HepG2 (cell line): ENCODE data around the gene RGS11. TPM values are rescaled to one million over a fixed set of nuclear protein-coding genes. Genes with fewer than 3 reads are reported as not detected.

Source experiments
- ATAC-seq: fragments of 200-7000 bp; cut with Tn5 transposase; 3 replicates; pipeline ENCODE4 v1.9.1; 2020; ENCODE audit warnings: mild to moderate bottlenecking, moderate library complexity
- BruUV-seq: library from RNA; stranded (reverse); fragments of 400-500 nt; replicated peaks from 2 replicates; lab custom pipeline; 2021; lab: Mats Ljungman, UMichigan
- CTCF ChIA-PET: fragments of 300-600 bp; formaldehyde crosslinking; extraction: SDS; loops from one replicate; lab custom pipeline; 2021; ENCODE audit warnings: low total read pairs, inconsistent platforms, low intra/inter-chr PET ratio; lab: Yijun Ruan, JAX
- POLR2A ChIA-PET: fragments of 350-600 bp; sonication (Branson Sonifier 250); formaldehyde crosslinking; loops from one replicate; lab custom pipeline; 2020; ENCODE audit warnings: antibody characterized with exemption, inconsistent platforms; lab: Yijun Ruan, JAX
- DNase-seq: peaks from one replicate; pipeline ENCODE4 v3.0.0-alpha.2; 2015; ENCODE audit warnings: low spot score
- FAIRE-seq: peaks from 3 replicates; lab custom pipeline; 2011; peaks lifted over from hg19 to GRCh38; lab: Jason Lieb, UNC
- H2AFZ ChIP-seq: one replicate; pipeline ENCODE4 v1.6.1; 2011; ENCODE audit warnings: low read length, inconsistent platforms
- H3K27ac ChIP-seq: fragments of 300-600 bp; 3 replicates; pipeline ENCODE4 v1.8.0; 2011; ENCODE audit warnings: mixed run types, mild to moderate bottlenecking, mixed read lengths, low read length, inconsistent platforms; ENCODE audit not compliant: insufficient read depth; ENCODE audit errors: extremely low read length
- H3K27me3 ChIP-seq, 2 experiments: fragments of 200-600 bp in 1 of 2; 2 replicates in 1 of 2; 3 replicates in 1 of 2; pipeline versions ENCODE4 v1.6.0 to v1.8.0; 2011; ENCODE audit warnings: low read length in 2 of 2, mild to moderate bottlenecking in 2 of 2, moderate library complexity in 2 of 2, inconsistent platforms in 1 of 2; ENCODE audit not compliant: insufficient read depth in 2 of 2, control insufficient read depth in 1 of 2
- H3K36me3 ChIP-seq, 2 experiments: fragments of 200-600 bp in 1 of 2; replicated peaks in 1 of 2; 2 replicates in 1 of 2; 3 replicates in 1 of 2; pipeline versions ENCODE4 v1.5.1 to v1.8.0; 2011; ENCODE audit warnings: low read length in 2 of 2, inconsistent platforms in 1 of 2; ENCODE audit not compliant: insufficient read depth in 2 of 2, control insufficient read depth in 1 of 2
- H3K4me1 ChIP-seq: 2 replicates; pipeline ENCODE4 v1.5.1; 2012; ENCODE audit warnings: low read length, inconsistent platforms; ENCODE audit not compliant: insufficient read depth
- H3K4me2 ChIP-seq: 2 replicates; pipeline ENCODE4 v1.6.0; 2011; ENCODE audit warnings: low read depth, low read length, inconsistent platforms
- H3K4me3 ChIP-seq, 3 experiments: fragments of 200-600 bp in 1 of 3; sonication (generic), shearing (Covaris generic) in 1 of 3; replicated peaks in 1 of 3; 2 replicates each; pipeline ENCODE4 v1.5.1; 2011 to 2016; ENCODE audit warnings: low read length in 3 of 3, inconsistent platforms in 2 of 3, low read depth in 2 of 3, mild to moderate bottlenecking in 2 of 3, control low read depth in 1 of 3, mixed read lengths in 1 of 3; ENCODE audit not compliant: insufficient read depth in 1 of 3
- H3K79me2 ChIP-seq: one replicate; pipeline ENCODE4 v1.6.1; 2011; ENCODE audit warnings: low read length, inconsistent platforms; ENCODE audit not compliant: insufficient read depth
- H3K9ac ChIP-seq: 2 replicates; pipeline ENCODE4 v1.6.0; 2011; ENCODE audit warnings: mild to moderate bottlenecking, low read depth, low read length, inconsistent platforms; ENCODE audit not compliant: insufficient read depth
- H3K9me3 ChIP-seq: 2 replicates; pipeline ENCODE4 v1.5.1; 2012; ENCODE audit warnings: mild to moderate bottlenecking, low read length
- H4K20me1 ChIP-seq: 2 replicates; pipeline ENCODE4 v1.6.0; 2011; ENCODE audit warnings: inconsistent platforms, mild to moderate bottlenecking, low read length, moderate library complexity; ENCODE audit not compliant: insufficient read depth
- CENPT ChIP-seq: sonication (generic); formaldehyde crosslinking; IDR thresholded peaks from 2 replicates; pipeline ENCODE4 v1.8.0; 2022; ENCODE audit warnings: low read depth, mild to moderate bottlenecking, moderate library complexity, missing genetic modification reagents
- ETV5 ChIP-seq: IDR thresholded peaks from 2 replicates; pipeline ENCODE4 v1.6.1; 2018; ENCODE audit warnings: missing biosample characterization, missing genetic modification reagents, inconsistent platforms, borderline replicate concordance
- GRHL1 ChIP-seq: sonication (generic); formaldehyde crosslinking; conservative IDR thresholded peaks from 2 replicates; pipeline ENCODE4 v1.8.0; 2022; ENCODE audit warnings: missing genetic modification reagents
- HCFC1 ChIP-seq: fragments of 150-350 bp; IDR thresholded peaks from 2 replicates; pipeline ENCODE4 v1.6.1; 2014; ENCODE audit warnings: low read depth, low read length
- JARID2 ChIP-seq: sonication (generic); formaldehyde crosslinking; IDR thresholded peaks from 2 replicates; pipeline ENCODE4 v1.8.1; 2023; ENCODE audit warnings: missing genetic modification reagents, inconsistent platforms; ENCODE audit not compliant: insufficient replicate concordance
- KDM6A ChIP-seq: IDR thresholded peaks from 2 replicates; pipeline ENCODE4 v1.6.1; 2016; ENCODE audit warnings: low read depth
- MLXIP ChIP-seq: sonication (generic); formaldehyde crosslinking; IDR thresholded peaks from 2 replicates; pipeline ENCODE4 v1.9.0; 2021; ENCODE audit warnings: missing genetic modification reagents, borderline replicate concordance
- PCBP2 ChIP-seq: fragments of 200-400 bp; formaldehyde crosslinking; optimal IDR thresholded peaks from 2 replicates; pipeline ENCODE3; 2018; ENCODE audit warnings: low read length, low read depth; ENCODE audit not compliant: poor library complexity, severe bottlenecking
- PHF20 ChIP-seq: sonication (generic); formaldehyde crosslinking; IDR thresholded peaks from 2 replicates; pipeline ENCODE4 v1.5.0; 2020; ENCODE audit warnings: mild to moderate bottlenecking, missing genetic modification reagents
- ZBTB21 ChIP-seq: sonication (generic); formaldehyde crosslinking; IDR thresholded peaks from 2 replicates; pipeline ENCODE4 v1.4.0; 2020; ENCODE audit warnings: missing genetic modification reagents
- ZBTB42 ChIP-seq: sonication (generic); formaldehyde crosslinking; IDR thresholded peaks from 2 replicates; pipeline ENCODE4 v1.5.0; 2020; ENCODE audit warnings: mild to moderate bottlenecking, missing genetic modification reagents
- ZNF513 ChIP-seq: sonication (generic); formaldehyde crosslinking; conservative IDR thresholded peaks from 2 replicates; pipeline ENCODE4 v1.5.0; 2020; ENCODE audit warnings: missing genetic modification reagents
- ZNF580 ChIP-seq: IDR thresholded peaks from 2 replicates; pipeline ENCODE4 v1.6.1; 2016; ENCODE audit warnings: low read depth, borderline replicate concordance
- ZNF639 ChIP-seq: conservative IDR thresholded peaks from 2 replicates; pipeline ENCODE4 v1.6.1; 2018; ENCODE audit warnings: missing genetic modification reagents
- WGBS: methylation state at CpG from one replicate; pipeline ENCODE4 v1.1.6; 2017; ENCODE audit warnings: low lambda C conversion rate; 5-methylcytosine and 5-hydroxymethylcytosine counted together
- in situ Hi-C: cut with HindIII; loops from 2 replicates; pipeline ENCODE4 v1.10.0; 2017; ENCODE audit warnings: low pct_unique_long_range_greater_than_20kb; ENCODE audit not compliant: extremely low pct_ligation_motif_present
- intact Hi-C: fragments of 100-400 bp; cut with micrococcal nuclease; formaldehyde crosslinking; loops from one replicate; pipeline ENCODE4 v1.10.0; 2022; ENCODE audit not compliant: unreplicated experiment
- polyA plus RNA-seq, 8 experiments: library from polyadenylated mRNA; depleted of rRNA in 3 of 8; stranded (reverse) in 7 of 8; unstranded in 1 of 8; fragments of >200 nt; fragmentation: Illumina TruSeq in 4 of 8; extraction: Trizol in 4 of 8; gene quantifications; 2 replicates each; pipeline versions ENCODE4 v1.2.1 to v1.2.3, GENCODE V29; 2011 to 2016; ENCODE audit warnings: low read depth in 4 of 8, missing spikeins in 1 of 8, mixed read lengths in 1 of 8; ENCODE audit not compliant: insufficient read depth in 1 of 8
- total RNA-seq, 5 experiments: library from RNA; depleted of rRNA; stranded (reverse); fragments of >200 nt; fragmentation: Illumina TruSeq; extraction: Trizol; gene quantifications; 2 replicates each; pipeline ENCODE4 v1.2.3, GENCODE V29; 2016; ENCODE audit warnings: low read depth in 1 of 5

RGS11 gene
- total and polyA plus RNA-seq, 2 of the 13 experiments (the other 11 are each of a cell fraction or from before 2014, with no cell fraction given) = 0.11 TPM; not detected in 1

GRCh38 chr16:290015-290680 is 14.4 kb upstream of the RGS11 start:
- H3K9me3 ChIP-seq = no peaks in the 10 kb centered on the region
- DNase-seq = no peak
- ChIA-PET POLR2A (no interaction called here), CTCF (no interaction called here)
- H3K4me3 ChIP-seq = no peak overlapping the region
- TF ChIP-seq MLXIP (CRISPR knock-in tag) (no peak), HCFC1 (no peak), ZNF513 (CRISPR knock-in tag) (no peak), ZBTB21 (CRISPR knock-in tag) (no peak), ZNF639 (no peak), GRHL1 (CRISPR knock-in tag) (no peak), ZNF580 (CRISPR knock-in tag) (no peak), ETV5 (no peak), CENPT (CRISPR knock-in tag) (no peak), KDM6A (CRISPR knock-in tag) (no peak), PCBP2 (no peak), ZBTB42 (CRISPR knock-in tag) (no peak), PHF20 (no peak), JARID2 (CRISPR knock-in tag) (no peak)
- H3K36me3 ChIP-seq = peaks cover 15 to 69% of the 10 kb centered on the region in 2 experiments; a peak in 4 of 5 replicates
- intact Hi-C loops = no loop called here
- H3K4me1 ChIP-seq = no peaks in the 10 kb centered on the region
- no peak for FAIRE-seq
- H3K27ac ChIP-seq = no peak overlapping the region
- no TSS peak for BruUV-seq
- H3K79me2 ChIP-seq = no peaks in the 10 kb centered on the region
- no peak for ATAC-seq
- no peaks in the 10 kb centered on the region for H4K20me1 ChIP-seq
- H3K27me3 ChIP-seq = no peaks in the 10 kb centered on the region
- no peak overlapping the region for H2AFZ ChIP-seq
- no peak overlapping the region for H3K9ac ChIP-seq
- whole genome bisulfite sequencing = 98% methylated on average over 13 of the region's 25 CpGs
- in situ Hi-C loops = no loop called here
- H3K4me2 ChIP-seq = no peak overlapping the region
